Loucy (cell line): Measurements from ENCODE around the gene SNTA1.
"Not testable (repeated sequence)": the region's sequence is repeated elsewhere in the genome, so short reads cannot be mapped to it uniquely, and the experiment has no call there.

ENCODE experiments used
- H2AFZ ChIP-seq: fragments of 200-600 bp; sonication (generic); 2 replicates; pipeline ENCODE4 v1.6.0; 2016; ENCODE audit warnings: antibody characterized with exemption, mild to moderate bottlenecking, low read length, moderate library complexity
- H3F3A ChIP-seq: fragments of 200-600 bp; 2 replicates; pipeline ENCODE4 v1.6.0; 2016; ENCODE audit warnings: antibody characterized with exemption, low read depth, mild to moderate bottlenecking
- H3K27me3 ChIP-seq: fragments of 200-600 bp; sonication (generic); 2 replicates; pipeline ENCODE4 v1.6.1; 2014; ENCODE audit warnings: low read length, mild to moderate bottlenecking; ENCODE audit not compliant: insufficient read depth, poor library complexity, severe bottlenecking
- H3K36me3 ChIP-seq: fragments of 200-600 bp; sonication (generic); 2 replicates; pipeline ENCODE4 v1.6.1; 2016; ENCODE audit warnings: low read length; ENCODE audit not compliant: insufficient read depth
- H3K4me1 ChIP-seq: fragments of 200-600 bp; sonication (generic); 2 replicates; pipeline ENCODE4 v1.5.1; 2014; ENCODE audit warnings: low read length, mild to moderate bottlenecking; ENCODE audit not compliant: insufficient read depth, poor library complexity, severe bottlenecking
- H3K4me2 ChIP-seq: fragments of 200-600 bp; sonication (generic); 2 replicates; pipeline ENCODE4 v1.6.0; 2014; ENCODE audit warnings: antibody characterized with exemption, low read length, low read depth, mild to moderate bottlenecking; ENCODE audit not compliant: poor library complexity, severe bottlenecking
- H3K4me3 ChIP-seq: fragments of 200-600 bp; sonication (generic); 2 replicates; pipeline ENCODE4 v1.5.1; 2014; ENCODE audit warnings: low read length, mild to moderate bottlenecking, mixed read lengths; ENCODE audit not compliant: poor library complexity, severe bottlenecking
- H3K79me2 ChIP-seq: fragments of 200-600 bp; sonication (generic); 2 replicates; pipeline ENCODE4 v1.6.1; 2014; ENCODE audit warnings: low read length; ENCODE audit not compliant: insufficient read depth
- H3K9ac ChIP-seq: fragments of 200-600 bp; sonication (generic); 2 replicates; pipeline ENCODE4 v1.6.0; 2014; ENCODE audit warnings: mild to moderate bottlenecking, low read depth, low read length, moderate library complexity; ENCODE audit not compliant: poor library complexity, severe bottlenecking
- H3K9me2 ChIP-seq: fragments of 200-600 bp; sonication (generic); replicated peaks from 2 replicates; pipeline ENCODE4 v1.6.1; 2016; ENCODE audit warnings: low read depth, low read length, mixed read lengths
- H3K9me3 ChIP-seq: fragments of 200-600 bp; sonication (generic); 2 replicates; pipeline ENCODE4 v1.6.1; 2014; ENCODE audit warnings: mild to moderate bottlenecking, antibody characterized with exemption, low read length, low read depth; ENCODE audit not compliant: insufficient read depth
- H4K20me1 ChIP-seq: fragments of 200-600 bp; sonication (generic); 2 replicates; pipeline ENCODE4 v1.6.0; 2014; ENCODE audit warnings: antibody characterized with exemption, low read length, mild to moderate bottlenecking; ENCODE audit not compliant: insufficient read depth, poor library complexity, severe bottlenecking
- CTCF ChIP-seq: fragments of 200-600 bp; sonication (generic); conservative IDR thresholded peaks from 2 replicates; pipeline ENCODE4 v1.5.1; 2014; ENCODE audit warnings: mild to moderate bottlenecking, antibody characterized with exemption, low read length
- EZH2phosphoT487 ChIP-seq: fragments of 200-600 bp; IDR thresholded peaks from 2 replicates; pipeline ENCODE4 v1.6.1; 2018; ENCODE audit warnings: antibody characterized with exemption, mild to moderate bottlenecking, moderate library complexity, borderline replicate concordance

SNTA1 gene

GRCh38 chr20:33470457-33470856, 26.9 kb upstream of the SNTA1 start:
- no peak overlapping the region for H3K4me3 ChIP-seq
- no peaks in the 10 kb centered on the region for H3K9me3 ChIP-seq
- no peak overlapping the region for H3K9ac ChIP-seq
- no peak for TF ChIP-seq CTCF
- TF ChIP-seq EZH2phosphoT487, result no peak
- H3K27me3 ChIP-seq, result no peaks in the 10 kb centered on the region
- no peaks in the 10 kb centered on the region for H4K20me1 ChIP-seq
- no peak overlapping the region for H2AFZ ChIP-seq
- no peaks in the 10 kb centered on the region for H3K9me2 ChIP-seq
- H3K4me1 ChIP-seq, result no peaks in the 10 kb centered on the region
- H3K4me2 ChIP-seq, result no peak overlapping the region
- H3F3A ChIP-seq, result no peaks in the 10 kb centered on the region
- H3K36me3 ChIP-seq, result no peaks in the 10 kb centered on the region
- no peaks in the 10 kb centered on the region for H3K79me2 ChIP-seq

GRCh38 chr20:33466303-33466646, 22.7 kb upstream of the SNTA1 start:
- Histone ChIP-seq H3K27me3 (no peaks in the 10 kb centered on the region), H3K9me3 (no peaks in the 10 kb centered on the region), H2AFZ (no peak overlapping the region), H4K20me1 (no peaks in the 10 kb centered on the region), H3K9ac (no peak overlapping the region), H3F3A (no peaks in the 10 kb centered on the region), H3K4me1 (no peaks in the 10 kb centered on the region), H3K9me2 (no peaks in the 10 kb centered on the region), H3K79me2 (no peaks in the 10 kb centered on the region), H3K4me3 (no peak overlapping the region), H3K36me3 (no peaks in the 10 kb centered on the region), H3K4me2 (no peak overlapping the region)
- TF ChIP-seq EZH2phosphoT487, result no peak
- TF ChIP-seq CTCF, result no peak

- no peak overlapping the region for H3K4me2 ChIP-seq
- no peaks in the 10 kb centered on the region for H3K36me3 ChIP-seq
- H3K27me3 ChIP-seq, result no peaks in the 10 kb centered on the region
- TF ChIP-seq EZH2phosphoT487 (no peak), CTCF (no peak)
- no peaks in the 10 kb centered on the region for H3K9me2 ChIP-seq
- H3F3A ChIP-seq, result no peaks in the 10 kb centered on the region
- no peaks in the 10 kb centered on the region for H3K4me1 ChIP-seq
- H4K20me1 ChIP-seq, result no peaks in the 10 kb centered on the region
- H3K9ac ChIP-seq, result no peak overlapping the region
- peak overlapping the region; percentile 21; the same call in 1 of the 2 replicates for H2AFZ ChIP-seq
- no peak overlapping the region for H3K4me3 ChIP-seq
- no peaks in the 10 kb centered on the region for H3K79me2 ChIP-seq
- no peaks in the 10 kb centered on the region for H3K9me3 ChIP-seq
Measured at GRCh38 chr20:33465481-33466302, 22.1 kb upstream of the SNTA1 start.

GRCh38 chr20:33464759-33465158, 21.2 kb upstream of the SNTA1 start:
- not testable (repeated sequence) for H3K36me3 ChIP-seq, H3F3A ChIP-seq, H3K9me3 ChIP-seq, H3K4me3 ChIP-seq, H3K79me2 ChIP-seq, H3K9ac ChIP-seq, H2AFZ ChIP-seq, H3K4me1 ChIP-seq, H4K20me1 ChIP-seq, H3K9me2 ChIP-seq, H3K4me2 ChIP-seq, H3K27me3 ChIP-seq
